ENCODE data around the gene CACNA1D.

GRCh38 chr3:53509494-53509893, 15.1 kb downstream of the CACNA1D start:
- TF ChIP-seq ARNT (IDR thresholded peaks at IDR 0.05) (no peak), FOXA1 (IDR thresholded peaks at IDR 0.05) (no peak), SP1 (IDR thresholded peaks at IDR 0.05) (no peak), FOXM1 (IDR thresholded peaks at IDR 0.05; ENCODE audit: borderline replicate concordance) (no peak), HDGF (IDR thresholded peaks at IDR 0.05; ENCODE audit: borderline replicate concordance) (no peak), ELF4 (IDR thresholded peaks at IDR 0.05) (no peak), ZNF384 (IDR thresholded peaks at IDR 0.05) (no peak), NFRKB (IDR thresholded peaks at IDR 0.05) (no peak), SUZ12 (IDR thresholded peaks at IDR 0.05) (no peak), BHLHE40 (IDR thresholded peaks at IDR 0.05; ENCODE audit: borderline replicate concordance) (no peak), LEF1 (IDR thresholded peaks at IDR 0.05; ENCODE audit: borderline replicate concordance) (no peak), L3MBTL2 (conservative IDR thresholded peaks at IDR 0.05) (no peak), FOXK2 (IDR thresholded peaks at IDR 0.05) (no peak)
- TF ChIP-seq, protein P1, sequence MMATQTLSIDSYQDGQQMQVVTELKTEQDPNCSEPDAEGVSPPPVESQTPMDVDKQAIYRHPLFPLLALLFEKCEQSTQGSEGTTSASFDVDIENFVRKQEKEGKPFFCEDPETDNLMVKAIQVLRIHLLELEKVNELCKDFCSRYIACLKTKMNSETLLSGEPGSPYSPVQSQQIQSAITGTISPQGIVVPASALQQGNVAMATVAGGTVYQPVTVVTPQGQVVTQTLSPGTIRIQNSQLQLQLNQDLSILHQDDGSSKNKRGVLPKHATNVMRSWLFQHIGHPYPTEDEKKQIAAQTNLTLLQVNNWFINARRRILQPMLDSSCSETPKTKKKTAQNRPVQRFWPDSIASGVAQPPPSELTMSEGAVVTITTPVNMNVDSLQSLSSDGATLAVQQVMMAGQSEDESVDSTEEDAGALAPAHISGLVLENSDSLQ (IDR thresholded peaks at IDR 0.05): no peak

Data from HEK293T (cell line).